ENCODE measurements around the gene C5orf22. TPM values are rescaled to one million over a fixed set of nuclear protein-coding genes. Genes with fewer than 3 reads are reported as not detected.

Gene C5orf22
- total RNA-seq, 1 donor from 2014 or later, result 22.9 TPM

DNA sequence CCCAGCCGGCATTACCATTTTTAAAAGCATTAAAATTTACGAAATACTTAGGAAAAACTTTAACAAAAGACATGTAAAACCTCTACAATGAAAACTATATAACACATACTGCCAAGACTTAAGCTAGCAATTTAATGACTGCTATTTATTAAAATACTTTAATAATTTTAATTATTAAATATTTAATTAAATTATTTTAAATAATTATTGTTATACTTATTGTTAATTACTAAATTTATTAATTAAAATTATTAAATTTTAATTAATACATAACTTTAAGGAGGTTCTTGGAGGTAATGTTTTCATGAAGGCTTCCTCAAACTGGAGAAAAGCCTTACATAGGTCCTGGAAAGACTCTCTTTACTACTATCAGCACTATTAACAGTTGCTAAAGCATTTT lies 47.5 kb downstream of the C5orf22 start:
- Mint-ChIP-seq H3K27ac (no peak overlapping the region), H3K4me3 (no peak overlapping the region), H3K9me3 (peaks cover 9% of the 10 kb centered on the region), H3K36me3 (peaks cover 1% of the 10 kb centered on the region), H3K4me1 (no peaks in the 10 kb centered on the region), H3K27me3 (ENCODE audit: low read depth) (peaks cover 4% of the 10 kb centered on the region)
- no peak for DNase-seq (ENCODE audit: low spot score in 2 of 2, unreplicated experiment in 2 of 2)
- TF ChIP-seq, protein P1, sequence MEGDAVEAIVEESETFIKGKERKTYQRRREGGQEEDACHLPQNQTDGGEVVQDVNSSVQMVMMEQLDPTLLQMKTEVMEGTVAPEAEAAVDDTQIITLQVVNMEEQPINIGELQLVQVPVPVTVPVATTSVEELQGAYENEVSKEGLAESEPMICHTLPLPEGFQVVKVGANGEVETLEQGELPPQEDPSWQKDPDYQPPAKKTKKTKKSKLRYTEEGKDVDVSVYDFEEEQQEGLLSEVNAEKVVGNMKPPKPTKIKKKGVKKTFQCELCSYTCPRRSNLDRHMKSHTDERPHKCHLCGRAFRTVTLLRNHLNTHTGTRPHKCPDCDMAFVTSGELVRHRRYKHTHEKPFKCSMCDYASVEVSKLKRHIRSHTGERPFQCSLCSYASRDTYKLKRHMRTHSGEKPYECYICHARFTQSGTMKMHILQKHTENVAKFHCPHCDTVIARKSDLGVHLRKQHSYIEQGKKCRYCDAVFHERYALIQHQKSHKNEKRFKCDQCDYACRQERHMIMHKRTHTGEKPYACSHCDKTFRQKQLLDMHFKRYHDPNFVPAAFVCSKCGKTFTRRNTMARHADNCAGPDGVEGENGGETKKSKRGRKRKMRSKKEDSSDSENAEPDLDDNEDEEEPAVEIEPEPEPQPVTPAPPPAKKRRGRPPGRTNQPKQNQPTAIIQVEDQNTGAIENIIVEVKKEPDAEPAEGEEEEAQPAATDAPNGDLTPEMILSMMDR (IDR thresholded peaks at IDR 0.05; ENCODE audit: unreplicated experiment), result no peak

DNA sequence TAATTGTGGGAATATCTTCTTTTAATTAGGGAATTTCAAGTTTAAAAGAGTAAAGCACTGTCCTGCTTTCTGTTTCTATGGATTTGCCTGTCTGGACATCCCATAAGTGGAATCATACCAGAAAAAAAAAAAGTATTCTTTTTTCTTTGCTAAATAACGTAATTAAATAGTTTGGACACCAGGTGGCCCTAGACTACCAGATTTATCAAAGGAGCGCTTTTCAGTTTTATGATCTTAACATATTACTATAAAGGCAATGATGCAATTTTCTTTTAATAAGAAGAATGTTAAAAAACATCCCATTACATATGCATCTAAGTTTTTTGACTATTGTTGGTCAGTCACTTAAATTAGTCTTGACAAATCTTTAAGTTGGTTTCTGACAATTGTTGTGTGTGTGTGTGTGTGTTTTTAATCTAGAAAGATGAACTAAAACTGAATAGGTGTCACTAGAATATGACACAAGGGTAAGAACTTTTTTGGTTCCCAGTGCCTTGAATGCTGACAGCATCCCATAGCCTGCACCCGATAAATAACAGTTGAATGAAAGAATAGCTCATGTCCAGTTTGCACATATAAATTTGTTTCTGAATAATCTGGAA lies 49.5 kb downstream of the C5orf22 start:
- H3K4me3 Mint-ChIP-seq, result no peak overlapping the region
- H3K27ac Mint-ChIP-seq, result no peak overlapping the region
- H3K36me3 Mint-ChIP-seq, result peaks cover 8% of the 10 kb centered on the region
- H3K9me3 Mint-ChIP-seq, result peaks cover 21% of the 10 kb centered on the region
- DNase-seq (ENCODE audit: low spot score in 2 of 2, unreplicated experiment in 2 of 2), result no peak
- H3K4me1 Mint-ChIP-seq, result no peaks in the 10 kb centered on the region
- H3K27me3 Mint-ChIP-seq (ENCODE audit: low read depth), result peaks cover 2% of the 10 kb centered on the region
- TF ChIP-seq, protein P1 (IDR thresholded peaks at IDR 0.05; ENCODE audit: unreplicated experiment), result peak; percentile 78

DNA sequence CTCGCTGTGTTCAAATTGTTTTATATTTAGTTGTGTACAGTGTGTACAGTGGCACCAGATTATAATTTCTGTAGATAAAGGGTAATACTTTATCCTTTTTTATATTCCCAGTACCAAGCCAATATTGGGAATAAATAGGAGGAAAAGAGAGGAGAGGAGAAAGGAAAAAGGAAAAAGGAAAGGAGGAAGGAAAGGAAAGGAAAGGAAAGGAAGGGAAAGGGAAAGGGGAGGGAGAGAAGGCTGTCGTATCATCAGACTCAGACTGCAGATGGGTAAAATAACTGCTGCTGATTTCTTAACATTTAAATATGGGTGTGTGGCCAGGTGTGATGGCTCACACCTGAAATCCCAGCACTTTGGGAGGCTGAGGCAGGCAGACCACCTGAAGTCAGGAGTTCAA lies 51.0 kb downstream of the C5orf22 start:
- Mint-ChIP-seq H3K4me1 (no peaks in the 10 kb centered on the region), H3K4me3 (no peak overlapping the region), H3K36me3 (peaks cover 8% of the 10 kb centered on the region), H3K27ac (no peak overlapping the region), H3K9me3 (peaks cover 21% of the 10 kb centered on the region), H3K27me3 (ENCODE audit: low read depth) (no peaks in the 10 kb centered on the region)
- DNase-seq (ENCODE audit: low spot score in 2 of 2, unreplicated experiment in 2 of 2), result no peak
- TF ChIP-seq, protein P1 (IDR thresholded peaks at IDR 0.05; ENCODE audit: unreplicated experiment), result no peak

DNA sequence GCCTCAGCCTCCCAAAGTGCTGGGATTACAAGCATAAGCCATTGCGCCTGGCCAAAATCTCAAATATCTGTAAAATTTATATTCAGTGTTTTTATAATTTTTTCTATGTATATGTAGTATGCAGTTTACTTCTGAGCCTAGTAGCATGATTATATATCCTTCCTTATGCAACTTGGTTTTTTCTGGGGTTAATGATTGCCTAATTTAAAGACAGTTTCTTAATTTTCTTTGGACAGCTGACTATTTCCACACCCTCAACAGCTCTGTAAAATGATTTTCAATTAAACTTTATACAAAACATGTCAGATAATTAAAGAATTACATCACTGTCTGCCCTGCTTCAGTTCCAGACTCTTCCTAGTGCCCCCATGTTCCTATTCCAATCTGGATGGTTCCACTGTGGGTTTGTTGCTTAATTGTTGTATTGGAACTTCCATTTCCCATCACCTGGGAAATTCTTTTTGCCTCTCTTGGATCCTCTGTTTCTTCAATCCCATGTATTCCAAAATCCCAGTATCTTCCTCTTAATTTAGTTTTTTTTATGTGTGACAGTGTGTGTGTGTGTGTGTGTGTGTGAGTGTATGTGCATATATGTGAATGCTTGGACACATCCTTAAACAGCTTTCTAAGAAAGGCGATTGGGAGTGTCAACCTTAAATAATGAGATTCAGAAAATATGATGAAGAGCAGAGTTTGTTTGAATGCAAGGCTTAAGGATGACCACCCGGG lies 53.2 kb downstream of the C5orf22 start:
- no peak for DNase-seq (ENCODE audit: low spot score in 2 of 2, unreplicated experiment in 2 of 2)
- Mint-ChIP-seq H3K27ac (no peak overlapping the region), H3K4me3 (no peak overlapping the region), H3K4me1 (no peaks in the 10 kb centered on the region), H3K9me3 (peaks cover 29% of the 10 kb centered on the region), H3K36me3 (peaks cover 8% of the 10 kb centered on the region), H3K27me3 (ENCODE audit: low read depth) (no peaks in the 10 kb centered on the region)
- TF ChIP-seq, protein P1 (IDR thresholded peaks at IDR 0.05; ENCODE audit: unreplicated experiment), result no peak

DNA sequence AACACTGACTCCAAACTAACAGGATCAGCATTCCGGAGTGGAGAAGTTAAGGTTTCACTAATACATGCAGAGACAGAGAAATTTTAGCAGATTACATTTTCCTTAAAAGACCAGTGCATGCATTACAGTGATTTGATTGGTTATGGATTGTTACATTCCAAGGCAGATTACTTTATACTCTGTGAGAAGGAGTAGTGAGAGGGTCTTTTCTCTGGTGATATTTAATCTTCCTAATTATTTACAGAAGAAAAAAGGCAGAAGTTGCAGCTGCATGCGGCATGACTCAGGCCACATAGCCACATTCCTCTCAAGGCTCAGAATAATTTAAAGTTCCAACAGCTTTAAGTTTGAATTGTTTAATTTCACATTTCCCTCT lies 53.8 kb downstream of the C5orf22 start:
- Mint-ChIP-seq H3K27ac (no peak overlapping the region), H3K36me3 (peaks cover 8% of the 10 kb centered on the region), H3K9me3 (peaks cover 29% of the 10 kb centered on the region), H3K4me3 (no peak overlapping the region), H3K4me1 (no peaks in the 10 kb centered on the region), H3K27me3 (ENCODE audit: low read depth) (no peaks in the 10 kb centered on the region)
- TF ChIP-seq, protein P1 (IDR thresholded peaks at IDR 0.05; ENCODE audit: unreplicated experiment), result no peak
- DNase-seq (ENCODE audit: low spot score in 2 of 2, unreplicated experiment in 2 of 2), result no peak
